GM19240 (cell line): ENCODE results near the gene VWA8.

Experiments
- DNase-seq: peaks from one replicate; pipeline ENCODE4 v3.0.0; 2011; ENCODE audit warnings: low spot score; ENCODE audit not compliant: insufficient read length

Gene VWA8

GRCh38 chr13:41528021-41528420, 432.9 kb downstream of the VWA8 start:
- DNase-seq: no peak

GRCh38 chr13:41520660-41521630, 440.0 kb downstream of the VWA8 start:
- no peak for DNase-seq

- no peak for DNase-seq
Measured at GRCh38 chr13:41520016-41520659, 440.8 kb downstream of the VWA8 start.
